GDM1 (cell line): ENCODE data around the gene IL22RA2.
"Not testable (repeated sequence)": the region's sequence is repeated elsewhere in the genome, so short reads cannot be mapped to it uniquely, and the experiment has no call there.

Experiments
- DNase-seq: peaks from one replicate; lab custom pipeline; 2025; lab: John Stamatoyannopoulos, UW

IL22RA2 gene

DNA sequence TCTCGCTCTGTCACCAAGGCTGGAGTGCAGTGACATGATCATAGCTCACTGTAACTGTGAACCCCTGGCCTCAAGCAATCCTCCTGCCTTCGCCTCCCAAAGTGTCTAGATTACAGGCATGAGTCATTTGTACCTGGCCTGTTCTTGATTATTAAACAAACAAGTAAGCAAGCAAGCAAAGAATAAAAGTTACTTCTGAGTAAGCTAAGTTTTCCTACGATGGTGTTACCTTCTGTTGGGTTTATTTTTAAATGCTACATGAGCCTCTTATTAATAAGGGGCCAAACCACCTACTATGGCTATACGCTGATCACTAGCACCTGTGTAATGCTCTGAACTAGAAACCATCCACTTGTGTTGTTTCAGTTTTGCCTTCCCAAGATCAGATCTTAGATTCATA is 50.8 kb downstream of the IL22RA2 start:
- no peak for DNase-seq

GRCh38 chr6:137121401-137121997 is 51.9 kb downstream of the IL22RA2 start:
- DNase-seq, result no peak

- no peak for DNase-seq
Measured at GRCh38 chr6:137120748-137121147, 52.7 kb downstream of the IL22RA2 start.

GRCh38 chr6:137119196-137120104 is 54.0 kb downstream of the IL22RA2 start:
- DNase-seq, result no peak

DNA sequence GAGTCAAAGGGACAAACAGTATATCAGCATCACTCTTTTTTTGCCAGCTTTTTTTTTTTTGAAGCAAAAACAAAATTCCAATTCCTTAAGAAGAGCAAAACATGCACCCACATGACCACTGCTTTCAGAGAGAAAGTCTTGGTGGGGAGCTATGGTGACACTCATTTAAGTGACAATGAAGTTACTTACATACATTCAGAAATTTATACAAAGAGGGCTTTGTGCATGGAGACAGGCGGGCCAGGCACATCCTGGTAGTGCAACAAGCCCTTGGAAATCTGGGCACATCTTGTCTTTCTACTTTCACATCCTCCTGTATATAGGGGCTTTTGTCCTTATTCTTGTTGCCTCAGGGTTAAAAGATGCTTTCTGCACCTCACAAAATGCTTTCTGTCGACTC is 55.9 kb downstream of the IL22RA2 start:
- no peak for DNase-seq

DNA sequence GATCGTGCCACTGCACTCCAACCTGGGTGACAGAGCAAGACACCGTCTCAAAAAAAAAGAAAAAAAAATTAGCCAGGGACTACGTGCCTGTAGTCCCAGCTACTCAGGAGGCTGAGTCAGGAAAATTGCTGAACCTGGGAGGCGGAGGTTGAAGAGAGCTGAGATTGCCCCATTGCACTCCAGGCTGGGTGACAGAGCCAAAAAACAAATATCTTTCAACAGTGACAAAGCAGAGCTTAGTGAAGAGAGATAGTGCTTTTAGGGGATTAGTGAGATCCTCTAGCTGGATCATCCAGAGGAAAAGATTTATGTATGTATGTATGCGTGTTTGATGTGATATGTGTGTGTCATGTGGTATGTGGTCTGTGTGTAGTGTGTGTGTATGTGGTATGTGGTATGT is 56.6 kb downstream of the IL22RA2 start:
- no peak for DNase-seq

DNA sequence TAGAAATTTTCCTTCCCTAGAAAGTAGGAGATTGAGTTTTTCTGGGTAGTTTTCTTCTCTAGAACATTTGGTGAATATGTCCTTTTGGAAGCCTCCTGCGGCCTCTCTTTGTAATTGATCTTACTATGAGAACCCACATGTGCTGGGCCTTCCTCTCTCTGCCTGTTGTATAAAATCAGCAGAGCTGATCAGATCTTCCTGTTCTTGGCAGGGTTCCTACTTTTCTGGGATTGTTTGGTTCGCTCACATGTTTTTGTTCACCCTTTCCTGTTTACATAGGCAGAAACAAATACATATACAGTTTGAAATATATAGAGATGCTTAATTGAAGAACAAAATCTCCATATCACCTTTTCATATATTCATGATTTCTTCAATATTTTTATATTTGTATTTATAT is 57.8 kb downstream of the IL22RA2 start:
- DNase-seq, result no peak

GRCh38 chr6:137112067-137112355 is 61.4 kb downstream of the IL22RA2 start:
- no peak for DNase-seq

- no peak for DNase-seq
Measured at GRCh38 chr6:137111296-137112066, 62.0 kb downstream of the IL22RA2 start.

DNA sequence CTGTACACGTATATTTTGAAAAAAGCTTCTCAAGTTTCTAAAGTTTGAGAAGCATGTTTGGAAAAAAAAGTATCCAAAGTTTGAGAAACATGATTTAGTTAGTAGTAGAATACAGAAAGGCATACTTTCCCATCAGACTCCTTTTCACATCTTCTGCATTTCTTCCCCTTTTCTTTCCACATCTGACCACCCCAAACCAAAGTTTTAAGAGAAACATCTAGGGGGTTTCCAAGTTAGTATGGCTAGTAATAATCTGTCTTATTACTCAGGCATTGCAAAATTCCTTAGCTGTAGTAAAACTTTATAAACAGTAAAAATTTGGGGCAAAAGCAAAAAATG is 65.7 kb downstream of the IL22RA2 start:
- DNase-seq, result no peak

DNA sequence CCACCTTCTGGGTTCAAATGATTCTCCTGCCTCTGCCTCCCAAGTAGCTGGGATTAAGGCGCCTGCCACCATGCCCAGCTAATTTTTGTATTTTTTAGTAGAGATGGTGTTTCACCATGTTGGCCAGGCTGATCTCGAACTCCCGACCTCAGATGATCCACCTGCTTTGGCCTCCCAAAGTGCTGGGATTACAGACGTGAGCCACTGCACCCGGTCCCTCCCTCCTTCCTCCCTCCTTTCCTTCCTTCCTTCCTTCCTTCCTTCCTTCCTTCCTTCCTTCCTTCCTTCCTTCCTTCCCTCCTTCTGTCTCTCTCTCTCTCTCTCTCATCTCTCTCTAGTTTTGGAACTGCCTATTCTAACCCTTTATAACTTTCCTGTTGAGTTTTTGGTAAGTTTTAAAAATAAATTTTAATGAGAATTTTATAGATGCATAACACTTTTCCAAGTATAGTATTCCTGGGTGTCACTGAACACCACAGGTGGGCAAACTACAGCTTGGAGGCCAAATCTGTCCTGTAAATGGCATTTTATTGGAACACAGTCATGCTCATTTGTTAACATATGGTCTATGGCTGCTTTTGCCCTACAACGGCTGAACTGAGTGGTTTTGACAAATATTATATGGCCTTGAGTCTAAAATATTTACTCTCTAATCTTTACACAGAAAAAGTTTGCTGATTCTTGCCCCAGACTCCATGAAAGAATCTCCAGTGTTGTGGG is 66.2 kb downstream of the IL22RA2 start:
- DNase-seq, result not testable (repeated sequence)

DNA sequence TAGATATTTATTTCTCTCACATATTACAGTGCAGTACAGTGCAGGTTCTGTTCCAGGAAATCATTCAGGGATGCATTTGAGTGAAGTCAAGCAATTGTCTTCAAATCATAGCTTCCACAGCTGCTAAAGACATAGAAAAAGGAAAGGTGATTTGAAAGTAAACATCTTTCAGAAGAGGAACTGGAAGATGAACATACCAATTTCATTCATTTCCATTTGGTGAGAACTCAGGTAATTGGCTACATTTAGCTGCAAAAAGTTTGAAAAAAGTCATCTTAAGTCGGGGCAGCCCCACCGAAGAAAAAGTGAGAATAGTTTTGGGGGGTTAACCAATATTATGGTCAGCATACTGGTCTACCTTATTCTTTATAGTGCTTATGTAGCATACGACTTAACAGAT is 67.3 kb downstream of the IL22RA2 start:
- no peak for DNase-seq

DNA sequence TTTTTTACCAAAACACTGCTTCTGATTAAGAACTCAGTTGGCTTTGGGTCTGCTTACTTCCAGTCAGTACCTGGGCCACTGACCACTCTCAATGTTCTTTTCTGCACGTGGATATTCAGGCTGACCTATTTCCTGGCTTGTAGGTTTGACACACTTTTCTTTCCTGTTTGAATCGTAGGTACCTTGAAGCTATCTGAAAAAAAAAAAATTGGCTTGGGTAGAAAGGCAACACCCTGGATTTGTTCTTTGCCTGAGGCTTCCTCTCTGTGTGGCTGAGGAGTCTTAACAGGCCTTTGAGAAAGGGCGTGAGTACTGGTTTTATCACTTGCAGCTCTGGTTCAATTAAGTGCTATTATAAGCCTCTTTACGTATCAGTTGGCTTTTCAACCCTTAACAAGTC is 68.1 kb downstream of the IL22RA2 start:
- DNase-seq, result no peak

DNA sequence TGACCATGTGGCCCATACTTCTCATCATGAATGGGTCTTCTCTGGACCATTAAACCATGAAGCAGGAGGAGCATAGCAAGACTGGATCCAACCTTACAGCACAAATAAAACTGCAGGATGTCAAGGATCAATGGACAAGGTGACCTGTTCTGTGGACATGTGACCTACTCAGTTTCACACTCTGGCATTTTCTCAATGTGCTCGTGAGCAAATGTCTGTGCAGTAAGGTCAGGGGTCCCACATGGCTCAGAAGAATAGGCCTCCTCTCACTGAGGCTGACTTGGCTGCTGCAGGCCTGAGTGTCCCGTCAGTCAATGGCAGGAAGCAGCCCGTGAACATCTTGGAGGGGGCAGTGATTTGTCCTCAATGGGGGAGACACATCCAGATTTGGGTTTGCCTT is 68.5 kb downstream of the IL22RA2 start:
- no peak for DNase-seq

DNA sequence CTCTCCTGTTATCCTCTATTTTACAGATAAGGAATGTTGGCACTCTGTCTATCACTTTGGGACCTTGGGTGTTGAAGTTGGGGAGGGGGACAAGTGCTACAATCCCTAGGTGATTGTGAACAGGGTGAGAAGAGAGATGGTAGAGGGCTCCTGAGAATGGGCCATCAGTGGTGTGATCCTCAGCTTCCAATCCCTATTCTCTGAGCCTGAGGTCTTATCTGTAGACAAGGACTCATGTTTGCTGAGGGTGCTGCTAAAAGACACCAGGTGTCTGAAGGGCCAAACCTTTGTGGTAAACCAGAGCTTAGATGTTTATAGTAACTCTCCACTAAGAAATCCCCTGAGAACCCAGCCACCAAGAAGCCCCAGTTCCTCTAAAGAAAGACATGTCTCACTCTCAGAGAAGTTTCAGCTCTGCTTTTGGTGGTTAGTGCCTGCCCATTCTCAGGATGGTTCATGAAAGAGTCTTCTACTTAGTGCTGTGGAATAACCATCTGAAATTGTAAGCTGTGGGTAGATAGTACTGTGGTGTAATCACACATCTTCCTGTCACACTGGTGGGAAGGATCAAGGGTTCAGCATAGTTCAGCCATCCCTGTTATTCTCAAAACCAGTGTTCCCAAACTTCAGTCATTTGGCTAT is 70.5 kb downstream of the IL22RA2 start:
- no peak for DNase-seq

- DNase-seq, result no peak
Measured at GRCh38 chr6:137102050-137102848, 71.2 kb downstream of the IL22RA2 start.

DNA sequence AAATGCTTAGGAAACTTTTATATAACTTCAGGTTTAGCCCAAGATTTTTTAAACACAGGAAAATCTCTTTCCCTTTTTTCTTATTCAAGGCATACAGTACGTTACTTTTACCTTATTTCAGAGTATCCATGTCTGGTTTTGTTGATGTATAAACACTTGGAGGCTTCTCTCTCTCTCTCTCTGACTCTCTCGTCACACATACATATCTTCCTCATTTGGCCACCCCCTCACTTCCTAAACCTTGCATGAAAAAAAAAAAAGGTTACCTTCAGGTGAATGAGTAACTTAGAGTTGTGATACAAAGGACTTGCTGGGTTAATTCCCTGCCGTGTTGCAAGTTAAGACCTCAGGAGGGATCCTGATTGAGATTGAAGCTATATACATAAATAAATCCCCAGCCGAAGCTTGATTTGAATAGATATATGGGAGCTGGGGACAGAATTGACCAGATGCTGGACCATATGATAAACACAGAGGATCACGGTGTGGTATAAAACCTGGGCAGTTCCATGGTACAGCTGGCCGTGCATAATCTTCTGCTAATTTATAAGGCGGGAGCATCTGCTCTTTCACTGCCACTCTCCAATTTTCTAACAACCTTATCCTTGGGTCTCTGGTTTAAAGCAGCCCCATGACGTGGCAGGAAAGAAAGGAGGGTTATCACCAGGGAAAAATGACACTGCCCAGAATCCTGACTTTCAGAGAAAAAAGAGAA is 73.6 kb downstream of the IL22RA2 start:
- DNase-seq, result no peak

DNA sequence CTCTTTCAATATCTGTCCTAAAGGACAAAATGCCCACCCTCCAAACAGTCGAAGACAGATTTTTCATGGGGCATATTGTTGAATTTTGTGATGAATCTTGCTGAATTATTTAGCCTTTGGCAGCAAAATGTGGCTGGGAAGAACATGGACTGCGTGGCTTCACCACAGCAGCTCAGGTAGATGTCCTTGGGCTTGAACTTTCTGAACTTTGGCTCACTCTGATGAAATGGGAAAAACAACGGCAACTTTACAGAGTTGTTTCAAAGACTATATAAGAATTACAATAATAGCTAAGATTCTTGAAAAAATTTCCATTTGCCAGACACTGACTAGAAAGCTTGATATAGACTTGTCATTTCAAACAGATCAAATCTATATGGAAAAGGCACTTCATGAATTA is 75.9 kb downstream of the IL22RA2 start:
- DNase-seq, result no peak

GRCh38 chr6:137097057-137097456 is 76.4 kb downstream of the IL22RA2 start:
- no peak for DNase-seq

DNA sequence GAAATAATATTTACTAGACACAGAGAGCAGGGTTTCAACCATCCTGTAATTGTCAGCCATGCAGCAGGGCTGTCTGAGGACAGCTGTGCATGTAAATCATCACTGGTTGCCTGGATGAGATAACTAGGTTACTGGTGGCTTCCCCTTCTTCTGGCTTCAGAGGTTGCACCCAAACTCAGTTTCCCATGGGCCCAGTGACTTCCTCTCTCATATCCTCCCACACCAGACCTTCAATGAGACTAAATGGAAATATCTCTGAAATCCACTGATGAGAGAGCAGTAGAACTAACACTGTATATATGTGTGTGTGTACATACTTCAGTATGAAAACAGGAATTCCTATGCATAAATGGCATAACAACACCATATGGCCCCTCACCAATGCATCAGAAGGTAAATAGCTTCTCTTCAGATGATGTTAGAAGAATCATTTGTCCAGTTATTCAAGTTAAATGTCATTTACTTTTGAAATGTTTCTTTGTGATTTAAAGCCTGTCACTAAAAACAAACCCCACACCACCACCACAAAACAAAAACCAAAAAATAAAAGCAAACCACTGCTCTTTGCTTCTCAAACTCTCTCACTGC is 77.7 kb downstream of the IL22RA2 start:
- no peak for DNase-seq
